Measurements from ENCODE around the gene AMH. TPM values are rescaled to one million over a fixed set of nuclear protein-coding genes. Genes with fewer than 3 reads are reported as not detected.

The AMH gene
- total RNA-seq, 1 donor from 2014 or later = 0.52 TPM

- peaks cover 37 to 67% (median 50%) of the 10 kb centered on the region in 3 donors for H3K36me3 ChIP-seq (ENCODE audit: control insufficient read depth in 3 of 3, insufficient read depth in 3 of 3, low read length in 3 of 3)
- no peaks in the 10 kb centered on the region for H3K9me3 ChIP-seq (ENCODE audit: control insufficient read depth in 3 of 3, low read length in 3 of 3)
- H3K9ac ChIP-seq (ENCODE audit: low read depth in 1 of 3, low read length in 3 of 3) = no peak overlapping the region
- H3K27me3 ChIP-seq (ENCODE audit: control insufficient read depth in 3 of 3, insufficient read depth in 3 of 3, low read length in 3 of 3) = no peaks in the 10 kb centered on the region
- no peak overlapping the region for H3K4me3 ChIP-seq (ENCODE audit: low read length in 3 of 3)
- H3K4me1 ChIP-seq (ENCODE audit: control insufficient read depth in 3 of 3, insufficient read depth in 3 of 3, low read length in 3 of 3) = peaks cover 0 to 14% (median 8%) of the 10 kb centered on the region in 3 donors
- no peak overlapping the region for H3K27ac ChIP-seq (ENCODE audit: low read depth, low read length)
These were observed 39.7 kb upstream of the AMH start for GRCh38 chr19:2209408-2209807.

- Histone ChIP-seq H3K4me1 (ENCODE audit: control insufficient read depth in 3 of 3, insufficient read depth in 3 of 3, low read length in 3 of 3) (peaks cover 0 to 14% (median 8%) of the 10 kb centered on the region in 3 donors), H3K4me3 (ENCODE audit: low read length in 3 of 3) (no peak overlapping the region), H3K27me3 (ENCODE audit: control insufficient read depth in 3 of 3, insufficient read depth in 3 of 3, low read length in 3 of 3) (no peaks in the 10 kb centered on the region), H3K27ac (ENCODE audit: low read depth, low read length) (no peak overlapping the region), H3K9me3 (ENCODE audit: control insufficient read depth in 3 of 3, low read length in 3 of 3) (no peaks in the 10 kb centered on the region), H3K36me3 (ENCODE audit: control insufficient read depth in 3 of 3, insufficient read depth in 3 of 3, low read length in 3 of 3) (peaks cover 42 to 68% (median 57%) of the 10 kb centered on the region in 3 donors), H3K9ac (ENCODE audit: low read depth in 1 of 3, low read length in 3 of 3) (no peak overlapping the region)
These were observed 38.9 kb upstream of the AMH start for GRCh38 chr19:2210206-2210605.

- Histone ChIP-seq H3K4me1 (ENCODE audit: control insufficient read depth in 3 of 3, insufficient read depth in 3 of 3, low read length in 3 of 3) (peaks cover 0 to 14% (median 8%) of the 10 kb centered on the region in 3 donors), H3K36me3 (ENCODE audit: control insufficient read depth in 3 of 3, insufficient read depth in 3 of 3, low read length in 3 of 3) (peaks cover 45 to 72% (median 62%) of the 10 kb centered on the region in 3 donors)
These were observed 38.0 kb upstream of the AMH start for GRCh38 chr19:2210987-2211740.

GRCh38 chr19:2212861-2213711, 36.0 kb upstream of the AMH start:
- H3K36me3 ChIP-seq (ENCODE audit: control insufficient read depth in 3 of 3, insufficient read depth in 3 of 3, low read length in 3 of 3) = peaks cover 52 to 78% (median 66%) of the 10 kb centered on the region in 3 donors
- H3K27me3 ChIP-seq (ENCODE audit: control insufficient read depth in 3 of 3, insufficient read depth in 3 of 3, low read length in 3 of 3) = no peaks in the 10 kb centered on the region
- H3K9me3 ChIP-seq (ENCODE audit: control insufficient read depth in 3 of 3, low read length in 3 of 3) = no peaks in the 10 kb centered on the region
- no peak overlapping the region for H3K27ac ChIP-seq (ENCODE audit: low read depth, low read length)
- no peak overlapping the region for H3K4me3 ChIP-seq (ENCODE audit: low read length in 3 of 3)
- peaks cover 0 to 8% (median 4%) of the 10 kb centered on the region in 3 donors for H3K4me1 ChIP-seq (ENCODE audit: control insufficient read depth in 3 of 3, insufficient read depth in 3 of 3, low read length in 3 of 3)
- no peak overlapping the region for H3K9ac ChIP-seq (ENCODE audit: low read depth in 1 of 3, low read length in 3 of 3)

More at GRCh38 chr19:2210987-2211740, 38.0 kb upstream of the AMH start:
- Histone ChIP-seq H3K27me3 (ENCODE audit: control insufficient read depth in 3 of 3, insufficient read depth in 3 of 3, low read length in 3 of 3) (no peaks in the 10 kb centered on the region), H3K9ac (ENCODE audit: low read depth in 1 of 3, low read length in 3 of 3) (no peak overlapping the region), H3K9me3 (ENCODE audit: control insufficient read depth in 3 of 3, low read length in 3 of 3) (no peaks in the 10 kb centered on the region), H3K27ac (ENCODE audit: low read depth, low read length) (no peak overlapping the region), H3K4me3 (ENCODE audit: low read length in 3 of 3) (no peak overlapping the region)

GRCh38 chr19:2213799-2214198, 35.3 kb upstream of the AMH start:
- H3K36me3 ChIP-seq (ENCODE audit: control insufficient read depth in 3 of 3, insufficient read depth in 3 of 3, low read length in 3 of 3) = peaks cover 53 to 75% (median 66%) of the 10 kb centered on the region in 3 donors

GRCh38 chr19:2214251-2214650, 34.9 kb upstream of the AMH start:
- H3K9ac ChIP-seq (ENCODE audit: low read depth in 1 of 3, low read length in 3 of 3) = peak overlapping the region in 2 of 3 donors; percentile 23 to 33
- no peaks in the 10 kb centered on the region for H3K9me3 ChIP-seq (ENCODE audit: control insufficient read depth in 3 of 3, low read length in 3 of 3)
- H3K36me3 ChIP-seq (ENCODE audit: control insufficient read depth in 3 of 3, insufficient read depth in 3 of 3, low read length in 3 of 3) = peaks cover 53 to 75% (median 69%) of the 10 kb centered on the region in 3 donors
- H3K27me3 ChIP-seq (ENCODE audit: control insufficient read depth in 3 of 3, insufficient read depth in 3 of 3, low read length in 3 of 3) = no peaks in the 10 kb centered on the region
- H3K4me3 ChIP-seq (ENCODE audit: low read length in 3 of 3) = no peak overlapping the region
- no peaks in the 10 kb centered on the region for H3K4me1 ChIP-seq (ENCODE audit: control insufficient read depth in 3 of 3, insufficient read depth in 3 of 3, low read length in 3 of 3)
- H3K27ac ChIP-seq (ENCODE audit: low read depth, low read length) = no peak overlapping the region

More at GRCh38 chr19:2213799-2214198, 35.3 kb upstream of the AMH start:
- H3K27me3 ChIP-seq (ENCODE audit: control insufficient read depth in 3 of 3, insufficient read depth in 3 of 3, low read length in 3 of 3) = no peaks in the 10 kb centered on the region
- H3K9ac ChIP-seq (ENCODE audit: low read depth in 1 of 3, low read length in 3 of 3) = peak overlapping the region in 1 of 3 donors; percentile 23
- peaks cover 0 to 2% (median 0%) of the 10 kb centered on the region in 3 donors for H3K4me1 ChIP-seq (ENCODE audit: control insufficient read depth in 3 of 3, insufficient read depth in 3 of 3, low read length in 3 of 3)
- H3K4me3 ChIP-seq (ENCODE audit: low read length in 3 of 3) = no peak overlapping the region
- no peak overlapping the region for H3K27ac ChIP-seq (ENCODE audit: low read depth, low read length)
- H3K9me3 ChIP-seq (ENCODE audit: control insufficient read depth in 3 of 3, low read length in 3 of 3) = no peaks in the 10 kb centered on the region

GRCh38 chr19:2215281-2215751, 33.8 kb upstream of the AMH start:
- Histone ChIP-seq H3K4me1 (ENCODE audit: control insufficient read depth in 3 of 3, insufficient read depth in 3 of 3, low read length in 3 of 3) (no peaks in the 10 kb centered on the region), H3K27me3 (ENCODE audit: control insufficient read depth in 3 of 3, insufficient read depth in 3 of 3, low read length in 3 of 3) (no peaks in the 10 kb centered on the region), H3K4me3 (ENCODE audit: low read length in 3 of 3) (no peak overlapping the region), H3K9ac (ENCODE audit: low read depth in 1 of 3, low read length in 3 of 3) (no peak overlapping the region), H3K9me3 (ENCODE audit: control insufficient read depth in 3 of 3, low read length in 3 of 3) (no peaks in the 10 kb centered on the region), H3K36me3 (ENCODE audit: control insufficient read depth in 3 of 3, insufficient read depth in 3 of 3, low read length in 3 of 3) (peaks cover 59 to 74% (median 74%) of the 10 kb centered on the region in 3 donors), H3K27ac (ENCODE audit: low read depth, low read length) (no peak overlapping the region)

GRCh38 chr19:2216361-2217225, 32.5 kb upstream of the AMH start:
- Histone ChIP-seq H3K27ac (ENCODE audit: low read depth, low read length) (no peak overlapping the region), H3K9me3 (ENCODE audit: control insufficient read depth in 3 of 3, low read length in 3 of 3) (no peaks in the 10 kb centered on the region), H3K4me3 (ENCODE audit: low read length in 3 of 3) (no peak overlapping the region), H3K27me3 (ENCODE audit: control insufficient read depth in 3 of 3, insufficient read depth in 3 of 3, low read length in 3 of 3) (no peaks in the 10 kb centered on the region), H3K4me1 (ENCODE audit: control insufficient read depth in 3 of 3, insufficient read depth in 3 of 3, low read length in 3 of 3) (no peaks in the 10 kb centered on the region), H3K9ac (ENCODE audit: low read depth in 1 of 3, low read length in 3 of 3) (no peak overlapping the region), H3K36me3 (ENCODE audit: control insufficient read depth in 3 of 3, insufficient read depth in 3 of 3, low read length in 3 of 3) (peaks cover 55 to 71% (median 69%) of the 10 kb centered on the region in 3 donors)

GRCh38 chr19:2217591-2217990, 31.5 kb upstream of the AMH start:
- Histone ChIP-seq H3K9ac (ENCODE audit: low read depth in 1 of 3, low read length in 3 of 3) (no peak overlapping the region), H3K27me3 (ENCODE audit: control insufficient read depth in 3 of 3, insufficient read depth in 3 of 3, low read length in 3 of 3) (no peaks in the 10 kb centered on the region), H3K4me3 (ENCODE audit: low read length in 3 of 3) (no peak overlapping the region), H3K27ac (ENCODE audit: low read depth, low read length) (no peak overlapping the region), H3K36me3 (ENCODE audit: control insufficient read depth in 3 of 3, insufficient read depth in 3 of 3, low read length in 3 of 3) (peaks cover 54 to 70% (median 66%) of the 10 kb centered on the region in 3 donors), H3K4me1 (ENCODE audit: control insufficient read depth in 3 of 3, insufficient read depth in 3 of 3, low read length in 3 of 3) (no peaks in the 10 kb centered on the region), H3K9me3 (ENCODE audit: control insufficient read depth in 3 of 3, low read length in 3 of 3) (no peaks in the 10 kb centered on the region)
